ENCODE measurements around the gene ITPRIPL1. TPM values are rescaled to one million over a fixed set of nuclear protein-coding genes. Genes with fewer than 3 reads are reported as not detected.
A peak's percentile ranks its signal among the peaks of the same experiment; 100 is the strongest.

Gene ITPRIPL1
- total RNA-seq, 2 experiments from 2014 or later = 8.1 to 13.5 TPM

DNA sequence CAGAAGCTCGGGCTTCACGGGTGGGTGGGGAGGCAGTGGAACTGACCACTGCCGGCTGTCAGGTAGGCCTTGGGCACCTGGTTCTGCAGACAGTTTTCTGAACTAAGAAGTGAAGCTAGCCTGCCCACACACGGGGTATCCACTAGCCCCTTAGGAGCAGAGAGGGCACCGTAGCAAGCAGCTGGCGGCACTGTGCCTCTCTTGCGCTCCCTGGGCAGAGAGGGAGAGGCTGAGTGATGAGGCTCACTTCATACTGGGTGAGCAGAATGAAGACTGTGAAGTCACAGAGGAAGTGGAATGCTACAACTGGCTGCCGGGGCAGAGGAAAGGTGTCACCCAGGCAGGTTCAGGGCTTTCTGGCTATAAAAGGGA, 753 bp downstream of the ITPRIPL1 start:
- Histone ChIP-seq H3K27ac (ENCODE audit: low read depth, low read length, poor library complexity, severe bottlenecking) (no peak overlapping the region), H3K79me2 (ENCODE audit: insufficient read depth, low read depth, low read length) (no peaks in the 10 kb centered on the region), H3K36me3 (ENCODE audit: insufficient read depth, low read length) (peaks cover 20% of the 10 kb centered on the region), H3K4me1 (ENCODE audit: insufficient read depth, low read length, poor library complexity, severe bottlenecking) (peaks cover 36% of the 10 kb centered on the region), H3K9me2 (ENCODE audit: insufficient read depth, low read length) (no peaks in the 10 kb centered on the region), H2AFZ (ENCODE audit: low read length) (peak overlapping the region; percentile 73), H3K9me3 (ENCODE audit: low read length) (no peaks in the 10 kb centered on the region), H3K4me3 (ENCODE audit: low read depth, low read length, poor library complexity, severe bottlenecking) (peak overlapping the region; percentile 71), H4K20me1 (ENCODE audit: insufficient read depth, low read length) (0 out of 2 replicates have a peak, but pooled peaks cover 3% of the 10 kb centered on the region), H3K4me2 (ENCODE audit: low read length) (peak overlapping the region; percentile 80)
- CTCF ChIA-PET (ENCODE audit: unreplicated experiment) = no interaction called here
- peak; percentile 60 for DNase-seq (ENCODE audit: low spot score)
- BruUV-seq (replicated peaks) = no TSS peak
- intact Hi-C loops (cut with micrococcal nuclease; ENCODE audit: unreplicated experiment) = no loop called here
- POLR2A ChIA-PET = interaction anchor here (0.5 to 0.7 kb wide), 2 partner anchors 10 to 52 kb away, joined by 3 read pairs; partner anchors contain the start of gene NCAPH
- no peak for TF ChIP-seq EZH2phosphoT487 (IDR thresholded peaks at IDR 0.05; ENCODE audit: borderline replicate concordance, low read depth, low read length)

DNA sequence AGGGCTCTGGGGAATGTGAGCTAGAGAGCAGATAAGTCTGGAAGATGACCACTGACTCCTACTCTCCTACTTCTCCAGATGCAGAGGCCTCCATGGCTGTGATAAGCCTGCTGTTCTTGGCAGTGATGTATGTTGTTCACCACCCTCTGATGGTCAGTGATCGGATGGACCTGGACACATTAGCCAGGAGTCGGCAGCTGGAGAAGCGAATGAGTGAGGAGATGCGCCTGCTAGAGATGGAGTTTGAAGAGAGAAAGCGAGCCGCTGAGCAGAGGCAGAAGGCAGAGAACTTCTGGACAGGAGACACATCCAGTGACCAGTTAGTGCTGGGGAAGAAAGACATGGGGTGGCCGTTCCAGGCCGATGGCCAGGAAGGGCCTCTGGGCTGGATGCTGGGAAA, 1.4 kb downstream of the ITPRIPL1 start:
- Histone ChIP-seq H3K27ac (ENCODE audit: low read depth, low read length, poor library complexity, severe bottlenecking) (no peak overlapping the region), H3K9me3 (ENCODE audit: low read length) (no peaks in the 10 kb centered on the region), H2AFZ (ENCODE audit: low read length) (no peak overlapping the region), H3K4me3 (ENCODE audit: low read depth, low read length, poor library complexity, severe bottlenecking) (peak overlapping the region; percentile 71), H3K4me2 (ENCODE audit: low read length) (peak overlapping the region; percentile 80; the same call in 1 of the 2 replicates), H3K4me1 (ENCODE audit: insufficient read depth, low read length, poor library complexity, severe bottlenecking) (peaks cover 33% of the 10 kb centered on the region), H3K79me2 (ENCODE audit: insufficient read depth, low read depth, low read length) (no peaks in the 10 kb centered on the region), H3K9me2 (ENCODE audit: insufficient read depth, low read length) (no peaks in the 10 kb centered on the region), H4K20me1 (ENCODE audit: insufficient read depth, low read length) (0 out of 2 replicates have a peak, but pooled peaks cover 3% of the 10 kb centered on the region), H3K36me3 (ENCODE audit: insufficient read depth, low read length) (peaks cover 20% of the 10 kb centered on the region)
- no peak for DNase-seq (ENCODE audit: low spot score)
- ChIA-PET CTCF (ENCODE audit: unreplicated experiment) (no interaction called here), POLR2A (no interaction called here)
- intact Hi-C loops (cut with micrococcal nuclease; ENCODE audit: unreplicated experiment) = no loop called here
- TF ChIP-seq, protein P1, sequence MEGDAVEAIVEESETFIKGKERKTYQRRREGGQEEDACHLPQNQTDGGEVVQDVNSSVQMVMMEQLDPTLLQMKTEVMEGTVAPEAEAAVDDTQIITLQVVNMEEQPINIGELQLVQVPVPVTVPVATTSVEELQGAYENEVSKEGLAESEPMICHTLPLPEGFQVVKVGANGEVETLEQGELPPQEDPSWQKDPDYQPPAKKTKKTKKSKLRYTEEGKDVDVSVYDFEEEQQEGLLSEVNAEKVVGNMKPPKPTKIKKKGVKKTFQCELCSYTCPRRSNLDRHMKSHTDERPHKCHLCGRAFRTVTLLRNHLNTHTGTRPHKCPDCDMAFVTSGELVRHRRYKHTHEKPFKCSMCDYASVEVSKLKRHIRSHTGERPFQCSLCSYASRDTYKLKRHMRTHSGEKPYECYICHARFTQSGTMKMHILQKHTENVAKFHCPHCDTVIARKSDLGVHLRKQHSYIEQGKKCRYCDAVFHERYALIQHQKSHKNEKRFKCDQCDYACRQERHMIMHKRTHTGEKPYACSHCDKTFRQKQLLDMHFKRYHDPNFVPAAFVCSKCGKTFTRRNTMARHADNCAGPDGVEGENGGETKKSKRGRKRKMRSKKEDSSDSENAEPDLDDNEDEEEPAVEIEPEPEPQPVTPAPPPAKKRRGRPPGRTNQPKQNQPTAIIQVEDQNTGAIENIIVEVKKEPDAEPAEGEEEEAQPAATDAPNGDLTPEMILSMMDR (conservative IDR thresholded peaks at IDR 0.05; ENCODE audit: low read length) = no peak
- TF ChIP-seq EZH2phosphoT487 (IDR thresholded peaks at IDR 0.05; ENCODE audit: borderline replicate concordance, low read depth, low read length) = no peak
- no TSS peak for BruUV-seq (replicated peaks)

GRCh38 chr2:96326990-96327820, 2.1 kb downstream of the ITPRIPL1 start:
- Histone ChIP-seq H3K36me3 (ENCODE audit: insufficient read depth, low read length) (peaks cover 20% of the 10 kb centered on the region), H3K4me3 (ENCODE audit: low read depth, low read length, poor library complexity, severe bottlenecking) (no peak overlapping the region), H3K4me1 (ENCODE audit: insufficient read depth, low read length, poor library complexity, severe bottlenecking) (peaks cover 30% of the 10 kb centered on the region), H3K79me2 (ENCODE audit: insufficient read depth, low read depth, low read length) (no peaks in the 10 kb centered on the region), H2AFZ (ENCODE audit: low read length) (no peak overlapping the region), H4K20me1 (ENCODE audit: insufficient read depth, low read length) (0 out of 2 replicates have a peak, but pooled peaks cover 3% of the 10 kb centered on the region), H3K4me2 (ENCODE audit: low read length) (no peak overlapping the region), H3K9me2 (ENCODE audit: insufficient read depth, low read length) (no peaks in the 10 kb centered on the region), H3K9me3 (ENCODE audit: low read length) (no peaks in the 10 kb centered on the region), H3K27ac (ENCODE audit: low read depth, low read length, poor library complexity, severe bottlenecking) (no peak overlapping the region)
- intact Hi-C loops (cut with micrococcal nuclease; ENCODE audit: unreplicated experiment) = no loop called here
- BruUV-seq (replicated peaks) = no TSS peak
- POLR2A ChIA-PET = interaction anchor here (0.6 kb wide), 1 partner anchor 9 kb away, joined by 3 read pairs; no protein-coding TSS in a partner anchor
- DNase-seq (ENCODE audit: low spot score) = no peak
- CTCF ChIA-PET (ENCODE audit: unreplicated experiment) = no interaction called here
- TF ChIP-seq, protein P1 (conservative IDR thresholded peaks at IDR 0.05; ENCODE audit: low read length) = no peak
